IPS-NIHi7 (cell line): ENCODE measurements around the gene ARHGAP25.
A peak's percentile ranks its signal among the peaks of the same experiment; 100 is the strongest.
"Not testable (repeated sequence)": the region's sequence is repeated elsewhere in the genome, so short reads cannot be mapped to it uniquely, and the experiment has no call there.

ENCODE experiments used
- DNase-seq: peaks from one replicate; pipeline ENCODE4 v3.0.0; 2012; ENCODE audit warnings: mixed read lengths; ENCODE audit errors: extremely low spot score

Gene ARHGAP25

DNA sequence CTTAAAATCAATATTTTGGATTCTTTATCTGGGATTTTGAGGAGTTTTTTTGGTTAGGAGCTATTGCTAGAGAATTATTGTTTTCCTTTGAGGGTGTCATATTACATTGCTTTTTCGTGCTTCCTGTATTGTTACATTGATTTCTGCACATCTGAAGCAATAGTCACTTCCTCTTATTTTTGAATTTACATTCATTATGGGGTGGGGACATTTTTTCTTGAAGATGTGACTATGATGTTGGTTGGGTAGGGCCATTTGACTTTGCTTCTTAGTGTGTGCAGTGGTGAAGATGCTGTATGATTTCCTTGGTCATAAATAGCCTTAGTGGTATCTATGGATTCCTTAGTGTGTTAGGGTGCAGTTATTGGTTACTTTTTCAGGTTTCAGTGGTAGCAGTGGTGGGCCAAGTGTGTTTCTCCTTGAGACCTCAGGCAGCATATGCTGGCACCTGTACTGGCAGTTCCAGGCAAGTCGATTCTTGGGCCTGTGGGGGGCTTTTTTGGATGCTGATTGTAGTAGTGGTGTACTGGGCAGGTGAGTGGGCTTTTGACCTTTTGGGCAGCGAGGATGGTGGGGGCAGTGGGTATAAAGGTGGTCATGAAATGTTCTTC lies 61.8 kb downstream of the ARHGAP25 start:
- DNase-seq, result no peak

DNA sequence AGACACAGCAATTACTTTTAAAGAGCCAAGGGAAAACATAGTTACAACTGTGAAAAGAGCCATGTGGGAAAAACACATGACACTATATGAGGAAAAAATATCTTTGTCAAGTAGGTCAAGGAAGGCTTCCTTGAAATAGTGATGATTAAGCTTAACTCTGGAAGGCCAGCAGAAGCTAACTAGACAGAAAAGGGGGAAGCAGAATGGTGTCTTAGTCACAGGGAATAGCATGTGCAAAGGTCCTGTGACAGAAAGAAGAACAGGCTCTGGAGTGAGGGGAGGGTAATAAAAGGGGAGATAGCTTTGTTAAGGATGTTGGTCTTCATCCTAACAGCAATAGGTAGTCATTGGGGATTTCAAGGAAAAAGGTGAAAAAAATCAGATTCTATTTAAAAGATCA lies 64.0 kb downstream of the ARHGAP25 start:
- DNase-seq, result no peak

GRCh38 chr2:68799140-68800026 lies 64.8 kb downstream of the ARHGAP25 start:
- DNase-seq, result peak; percentile 24

DNA sequence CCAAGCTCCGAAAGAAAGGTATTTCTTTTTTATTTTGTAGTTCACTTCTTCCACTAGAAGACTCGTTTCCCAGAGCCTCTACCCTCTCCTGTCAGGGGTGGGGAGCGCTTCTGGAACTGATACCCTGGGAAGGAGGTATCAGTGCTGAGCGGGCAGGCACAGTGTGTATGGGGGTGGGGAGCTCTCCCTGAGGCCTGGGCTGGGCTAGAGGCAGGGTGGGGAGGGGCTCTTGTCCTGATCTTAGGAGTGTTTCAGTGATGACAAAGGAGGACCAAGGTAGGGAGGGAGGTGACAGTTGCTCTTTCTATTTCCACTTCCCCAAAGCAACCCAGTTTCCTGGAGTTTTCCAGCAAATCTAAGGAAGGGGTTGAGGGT lies 65.4 kb downstream of the ARHGAP25 start:
- peak; percentile 59 for DNase-seq

GRCh38 chr2:68800517-68800916 lies 65.9 kb downstream of the ARHGAP25 start:
- no peak for DNase-seq

DNA sequence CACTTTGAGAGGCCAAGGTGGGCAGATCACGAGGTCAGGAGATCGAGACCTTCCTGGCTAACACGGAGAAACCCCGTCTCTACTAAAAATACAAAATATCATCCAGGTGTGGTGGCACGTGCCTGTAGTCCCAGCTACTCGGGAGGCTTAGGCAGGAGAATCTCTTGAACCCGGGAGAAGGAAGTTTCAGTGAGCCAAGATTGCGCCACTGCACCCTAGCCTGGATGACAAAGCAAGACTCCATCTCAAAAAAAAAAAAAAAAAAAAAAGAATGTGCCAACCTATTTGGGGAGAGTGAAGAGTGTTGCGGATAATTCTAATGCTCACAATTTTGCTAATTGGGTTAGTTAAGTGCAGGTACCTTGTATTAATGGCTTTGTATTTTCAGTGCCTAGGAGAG lies 67.5 kb downstream of the ARHGAP25 start:
- not testable (repeated sequence) for DNase-seq

DNA sequence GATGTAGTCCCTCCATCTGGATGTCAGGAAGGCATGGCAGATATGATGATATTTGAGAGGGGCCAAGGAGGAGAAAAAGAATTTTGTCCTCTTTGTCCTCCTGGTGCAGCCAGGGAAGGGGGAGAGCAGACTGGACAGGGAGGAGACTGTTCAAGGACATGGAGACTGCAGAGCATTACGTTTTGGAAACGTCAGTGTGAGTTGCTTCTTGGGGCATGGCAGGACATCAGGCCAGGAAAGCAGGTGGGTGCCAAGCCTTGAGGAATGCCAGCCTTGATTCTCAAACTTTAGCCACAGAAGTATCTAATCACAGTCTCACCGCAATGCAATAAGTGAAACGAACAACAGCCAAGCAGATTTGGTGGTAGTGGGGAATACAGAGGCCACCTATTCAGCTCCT lies 70.4 kb downstream of the ARHGAP25 start:
- DNase-seq, result no peak

- no peak for DNase-seq
Observed at GRCh38 chr2:68806511-68807109, 72.0 kb downstream of the ARHGAP25 start.

- no peak for DNase-seq
Observed at GRCh38 chr2:68807821-68808266, 73.2 kb downstream of the ARHGAP25 start.

DNA sequence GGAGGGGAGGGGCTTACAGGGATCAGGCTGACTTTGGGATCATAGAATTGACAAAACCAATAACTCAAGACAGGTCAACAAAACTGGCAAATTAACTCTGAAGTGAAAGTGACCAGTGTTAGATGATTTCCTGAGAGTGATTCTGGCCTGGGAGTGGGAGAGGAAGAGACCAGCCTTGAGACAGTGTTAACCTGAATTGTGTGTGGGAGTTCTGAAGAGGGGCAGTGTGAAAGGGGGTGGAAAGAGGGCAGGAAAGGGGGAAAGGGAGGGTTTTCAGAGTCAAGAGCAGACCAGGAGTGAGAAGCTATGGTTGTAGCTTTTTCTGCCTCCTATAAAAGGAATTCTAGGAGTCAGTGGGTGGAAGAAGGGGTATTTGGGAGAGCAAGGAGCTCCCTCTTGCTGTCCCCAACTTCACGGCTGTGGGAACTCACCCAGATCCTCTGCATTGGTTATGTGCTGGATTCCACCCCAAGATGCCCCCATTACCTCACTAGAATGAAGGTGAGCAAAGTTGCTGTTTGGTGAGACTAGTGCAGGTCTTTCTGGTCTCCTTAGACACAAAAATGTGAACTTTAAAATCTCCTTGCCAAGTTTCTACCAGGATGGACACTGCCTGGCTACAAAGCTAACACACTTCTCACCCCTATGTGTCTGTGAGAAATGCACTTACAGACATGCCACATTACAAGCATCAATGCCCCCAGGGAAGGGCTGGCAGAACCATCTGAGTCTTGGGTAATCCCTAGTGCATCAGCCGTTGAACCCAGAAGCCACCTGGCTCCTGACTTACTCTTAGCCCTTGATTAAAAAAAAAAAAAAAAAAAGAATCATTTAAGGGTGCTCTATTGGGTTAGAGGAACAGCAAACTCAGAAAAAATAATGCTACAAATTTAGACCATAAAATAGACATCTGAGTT lies 75.0 kb downstream of the ARHGAP25 start:
- DNase-seq, result no peak

GRCh38 chr2:68811364-68811763 lies 76.8 kb downstream of the ARHGAP25 start:
- no peak for DNase-seq

DNA sequence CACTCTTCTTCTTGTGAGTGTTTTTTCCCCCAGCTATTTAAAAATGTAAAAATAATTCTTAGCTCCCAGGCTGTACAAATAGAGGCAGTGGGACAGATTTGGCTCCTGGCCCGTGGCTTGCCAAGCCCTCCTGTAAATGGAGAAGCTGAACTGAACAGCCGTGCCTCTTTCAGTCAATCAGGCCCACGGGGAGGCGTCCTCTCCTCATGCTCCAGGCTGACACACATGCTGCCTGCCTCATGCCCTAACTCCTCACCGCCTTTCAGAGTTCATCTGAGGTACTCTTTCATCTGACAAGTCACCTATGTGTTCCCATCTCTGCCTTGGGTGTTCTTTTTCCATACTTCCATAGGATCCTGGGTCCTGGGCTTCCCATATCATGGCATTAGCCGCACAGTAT lies 77.6 kb downstream of the ARHGAP25 start:
- DNase-seq, result no peak

DNA sequence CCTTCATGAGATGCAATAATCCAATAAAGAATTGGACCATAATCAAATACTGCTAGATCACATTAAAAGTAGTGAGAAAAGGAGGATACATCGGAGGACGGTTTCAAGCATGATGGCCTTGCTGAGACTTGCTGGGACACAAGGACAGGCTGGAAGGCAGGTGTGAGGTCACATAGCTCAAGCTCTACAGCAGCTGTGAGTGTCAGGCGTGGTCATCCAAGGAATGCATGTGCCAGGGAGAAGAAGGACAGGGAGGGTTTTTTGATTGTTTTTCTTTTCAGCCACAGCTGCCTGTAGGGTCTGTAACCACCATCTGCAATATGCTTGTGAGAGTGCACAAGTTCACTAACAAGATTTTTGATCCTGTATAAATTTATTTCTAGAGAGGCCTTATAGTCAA lies 79.0 kb downstream of the ARHGAP25 start:
- no peak for DNase-seq

DNA sequence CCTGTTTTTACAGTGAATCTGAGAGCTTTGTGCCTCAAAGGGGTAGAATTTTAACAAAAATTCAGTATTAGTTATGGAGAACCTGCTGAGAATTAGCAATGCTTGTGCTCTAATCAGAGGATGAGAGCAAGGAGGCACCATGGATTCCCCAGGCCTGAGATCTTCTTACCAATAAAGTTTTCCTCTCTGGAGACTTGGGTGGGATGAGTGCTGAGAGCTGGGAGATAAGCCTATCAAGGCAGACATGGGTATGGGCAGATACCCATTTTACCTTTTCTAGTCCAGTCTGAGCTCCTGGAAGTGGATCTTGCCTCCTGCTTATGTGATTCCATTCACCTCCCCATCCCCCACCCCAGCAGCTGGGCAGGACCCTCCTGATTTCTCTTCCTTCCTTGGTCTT lies 82.7 kb downstream of the ARHGAP25 start:
- DNase-seq, result no peak

DNA sequence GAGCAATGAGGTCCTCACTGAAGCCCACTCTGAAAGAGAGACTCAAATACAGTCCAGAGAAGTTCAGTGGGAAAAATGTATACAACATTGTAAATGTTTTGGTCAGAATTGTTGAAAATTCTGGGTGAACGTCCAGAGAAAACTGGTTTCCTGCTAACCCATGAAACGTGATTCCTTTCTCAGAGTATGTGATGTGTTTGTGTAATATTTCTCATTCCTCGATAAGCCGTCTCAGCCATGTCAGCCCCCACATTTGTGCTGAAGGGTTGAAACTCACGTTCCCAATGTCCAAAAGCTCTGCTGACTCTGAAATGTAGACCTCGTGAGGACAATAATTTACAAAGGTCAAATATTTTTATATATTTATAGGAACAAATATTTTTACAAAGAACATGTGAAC lies 84.9 kb downstream of the ARHGAP25 start:
- DNase-seq, result no peak

GRCh38 chr2:68822207-68822872 lies 87.7 kb downstream of the ARHGAP25 start:
- no peak for DNase-seq

- no peak for DNase-seq
Observed at GRCh38 chr2:68824831-68825230, 90.2 kb downstream of the ARHGAP25 start.

GRCh38 chr2:68825866-68826265 lies 91.3 kb downstream of the ARHGAP25 start:
- no peak for DNase-seq

DNA sequence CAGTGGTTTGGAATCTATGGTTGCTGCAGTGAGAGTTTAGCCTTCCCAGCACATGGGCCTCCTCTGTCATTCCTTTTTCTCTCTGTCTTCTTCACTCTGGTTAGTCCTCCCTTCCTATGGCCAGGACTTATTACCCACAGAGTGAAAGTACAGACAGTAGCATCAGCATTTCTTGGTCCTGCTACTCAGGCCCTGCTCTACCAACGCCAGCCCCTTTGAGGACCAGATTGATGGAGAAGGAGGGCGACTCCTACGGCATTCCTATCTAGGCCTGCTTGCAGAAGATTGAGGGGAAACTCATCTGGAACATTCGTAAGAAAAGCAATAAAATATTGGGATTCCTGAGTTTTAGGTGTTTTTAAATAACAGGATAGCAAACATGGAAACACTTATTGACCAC lies 93.1 kb downstream of the ARHGAP25 start:
- DNase-seq, result no peak

DNA sequence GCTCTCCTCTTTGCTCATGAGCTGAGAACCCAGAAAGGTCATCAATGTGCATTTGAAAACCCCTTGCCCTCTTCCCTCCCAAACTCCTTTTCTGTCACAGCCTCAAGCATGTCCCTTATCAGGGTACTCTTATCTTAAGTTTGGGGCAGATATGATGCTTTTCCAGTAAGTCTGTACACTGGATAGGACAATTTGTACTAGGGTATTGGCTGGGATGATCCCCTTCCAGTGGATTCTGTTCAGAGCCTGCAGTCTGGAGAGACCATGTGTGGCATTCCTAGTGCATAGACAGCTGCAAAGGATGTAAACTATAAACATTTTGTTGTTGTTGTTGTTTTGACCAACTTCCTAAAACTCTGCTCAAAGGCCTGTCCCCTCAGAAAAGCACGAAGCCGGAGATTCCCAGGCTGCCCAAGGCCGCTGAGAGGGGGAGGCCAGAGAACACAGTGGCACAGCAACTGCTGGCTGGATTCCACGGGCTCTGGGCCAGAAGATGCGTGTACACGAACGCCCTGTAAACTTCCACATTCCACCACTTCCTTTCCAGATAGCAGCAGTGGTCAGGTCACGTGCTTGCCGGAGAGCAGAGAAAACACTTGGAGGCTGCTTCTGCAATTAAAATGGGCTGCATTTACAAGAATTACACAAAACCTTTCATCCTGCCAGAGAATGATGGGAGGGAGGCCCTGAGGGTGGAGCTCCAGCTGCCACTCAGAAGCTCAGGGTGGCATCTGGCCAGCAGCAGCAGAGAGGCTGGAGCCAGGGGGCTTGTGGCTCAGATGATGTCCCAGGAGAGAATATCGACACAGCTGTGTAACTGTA lies 94.5 kb downstream of the ARHGAP25 start:
- peak; percentile 57 for DNase-seq
